ENCODE data around the gene IGFALS.

DNA sequence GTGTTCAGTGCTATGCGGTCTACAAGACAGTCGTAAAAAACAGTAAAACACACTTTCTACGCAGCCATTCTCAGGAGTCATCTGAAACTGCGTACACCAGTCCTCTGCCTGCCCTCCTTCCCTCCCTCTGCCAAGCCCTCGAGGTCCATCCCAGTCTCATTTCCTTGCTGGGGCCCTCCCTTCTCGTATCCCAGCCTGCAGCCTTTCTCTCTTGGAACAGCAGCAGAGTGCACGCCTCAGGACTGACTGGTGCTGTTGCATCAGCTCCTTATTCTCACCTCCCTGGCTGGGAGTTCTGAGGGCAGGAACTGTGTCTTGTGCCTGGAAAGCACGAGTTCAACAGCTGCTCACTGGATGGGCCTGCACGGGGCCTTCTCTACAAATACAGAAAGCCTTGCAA is 46.0 kb upstream of the IGFALS start:
- TF ChIP-seq, protein P1, sequence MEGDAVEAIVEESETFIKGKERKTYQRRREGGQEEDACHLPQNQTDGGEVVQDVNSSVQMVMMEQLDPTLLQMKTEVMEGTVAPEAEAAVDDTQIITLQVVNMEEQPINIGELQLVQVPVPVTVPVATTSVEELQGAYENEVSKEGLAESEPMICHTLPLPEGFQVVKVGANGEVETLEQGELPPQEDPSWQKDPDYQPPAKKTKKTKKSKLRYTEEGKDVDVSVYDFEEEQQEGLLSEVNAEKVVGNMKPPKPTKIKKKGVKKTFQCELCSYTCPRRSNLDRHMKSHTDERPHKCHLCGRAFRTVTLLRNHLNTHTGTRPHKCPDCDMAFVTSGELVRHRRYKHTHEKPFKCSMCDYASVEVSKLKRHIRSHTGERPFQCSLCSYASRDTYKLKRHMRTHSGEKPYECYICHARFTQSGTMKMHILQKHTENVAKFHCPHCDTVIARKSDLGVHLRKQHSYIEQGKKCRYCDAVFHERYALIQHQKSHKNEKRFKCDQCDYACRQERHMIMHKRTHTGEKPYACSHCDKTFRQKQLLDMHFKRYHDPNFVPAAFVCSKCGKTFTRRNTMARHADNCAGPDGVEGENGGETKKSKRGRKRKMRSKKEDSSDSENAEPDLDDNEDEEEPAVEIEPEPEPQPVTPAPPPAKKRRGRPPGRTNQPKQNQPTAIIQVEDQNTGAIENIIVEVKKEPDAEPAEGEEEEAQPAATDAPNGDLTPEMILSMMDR (IDR thresholded peaks at IDR 0.05) = no peak
- TF ChIP-seq POLR2A (IDR thresholded peaks at IDR 0.05) = no peak

Data from Peyer's patch (tissue), 4 donors.